ENCODE data around the gene ATRX. TPM values are rescaled to one million over a fixed set of nuclear protein-coding genes. Genes with fewer than 3 reads are reported as not detected.
"Not testable (repeated sequence)": the region's sequence is repeated elsewhere in the genome, so short reads cannot be mapped to it uniquely, and the experiment has no call there.

The ATRX gene
- total RNA-seq, 1 experiment from 2014 or later = 85.8 TPM

- in situ Hi-C loops (cut with HindIII; ENCODE audit: low pct_unique_long_range_greater_than_20kb, low sequenced_read_pairs) (no loop called here), intact Hi-C loops (cut with micrococcal nuclease; ENCODE audit: unreplicated experiment) (no loop called here)
- no peak for ATAC-seq
- no peak overlapping the region for H3K27ac ChIP-seq (ENCODE audit: low read length)
- no peaks in the 10 kb centered on the region for H3K9me3 ChIP-seq (ENCODE audit: control insufficient read depth, insufficient read depth, low read depth, low read length)
- no peaks in the 10 kb centered on the region for H3K4me1 ChIP-seq (ENCODE audit: control insufficient read depth, insufficient read depth, low read length)
- DNase-seq (ENCODE audit: low read depth, low spot score) = no peak
- no peaks in the 10 kb centered on the region; the same call in 1 of the 2 replicates for H3K36me3 ChIP-seq (ENCODE audit: control insufficient read depth, insufficient read depth, low read length)
- POLR2A ChIA-PET = no interaction called here
- TF ChIP-seq SIN3A (IDR thresholded peaks at IDR 0.05; ENCODE audit: borderline replicate concordance, insufficient read depth, low read depth, low read length) (no peak), TCF7L2 (IDR thresholded peaks at IDR 0.05; ENCODE audit: low read depth, low read length) (no peak), CTCF (IDR thresholded peaks at IDR 0.05) (no peak), REST (IDR thresholded peaks at IDR 0.05; ENCODE audit: insufficient read depth in 1 of 2, low read depth in 2 of 2, low read length in 1 of 2) (no peak), POLR2AphosphoS5 (IDR thresholded peaks at IDR 0.05; ENCODE audit: low read depth, low read length) (no peak)
- BruUV-seq (replicated peaks) = no TSS peak
- no peak overlapping the region for H3K4me3 ChIP-seq (ENCODE audit: low read depth in 2 of 2, low read length in 2 of 2)
- H3K27me3 ChIP-seq (ENCODE audit: control insufficient read depth, insufficient read depth, low read length) = no peaks in the 10 kb centered on the region
- CTCF ChIA-PET = no interaction called here
Observed at GRCh38 chrX:77502951-77503525, 283.0 kb downstream of the ATRX start.

GRCh38 chrX:77500164-77500563, 285.9 kb downstream of the ATRX start:
- H3K4me3 ChIP-seq (ENCODE audit: low read depth in 2 of 2, low read length in 2 of 2); H3K9me3 ChIP-seq (ENCODE audit: control insufficient read depth, insufficient read depth, low read depth, low read length); ATAC-seq; H3K36me3 ChIP-seq (ENCODE audit: control insufficient read depth, insufficient read depth, low read length); CTCF ChIA-PET; H3K27ac ChIP-seq (ENCODE audit: low read length); DNase-seq (ENCODE audit: low read depth, low spot score); intact Hi-C loops (cut with micrococcal nuclease; ENCODE audit: unreplicated experiment); POLR2A ChIA-PET; in situ Hi-C loops (cut with HindIII; ENCODE audit: low pct_unique_long_range_greater_than_20kb, low sequenced_read_pairs); H3K27me3 ChIP-seq (ENCODE audit: control insufficient read depth, insufficient read depth, low read length); H3K4me1 ChIP-seq (ENCODE audit: control insufficient read depth, insufficient read depth, low read length); BruUV-seq (replicated peaks): not testable (repeated sequence)

- CTCF ChIA-PET = no interaction called here
- TF ChIP-seq POLR2AphosphoS5 (IDR thresholded peaks at IDR 0.05; ENCODE audit: low read depth, low read length) (no peak), TCF7L2 (IDR thresholded peaks at IDR 0.05; ENCODE audit: low read depth, low read length) (no peak), SIN3A (IDR thresholded peaks at IDR 0.05; ENCODE audit: borderline replicate concordance, insufficient read depth, low read depth, low read length) (no peak), CTCF (IDR thresholded peaks at IDR 0.05) (no peak), REST (IDR thresholded peaks at IDR 0.05; ENCODE audit: insufficient read depth in 1 of 2, low read depth in 2 of 2, low read length in 1 of 2) (no peak)
- Histone ChIP-seq H3K4me1 (ENCODE audit: control insufficient read depth, insufficient read depth, low read length) (no peaks in the 10 kb centered on the region), H3K27ac (ENCODE audit: low read length) (no peak overlapping the region), H3K27me3 (ENCODE audit: control insufficient read depth, insufficient read depth, low read length) (no peaks in the 10 kb centered on the region), H3K36me3 (ENCODE audit: control insufficient read depth, insufficient read depth, low read length) (no peaks in the 10 kb centered on the region), H3K4me3 (ENCODE audit: low read depth in 2 of 2, low read length in 2 of 2) (no peak overlapping the region), H3K9me3 (ENCODE audit: control insufficient read depth, insufficient read depth, low read depth, low read length) (no peaks in the 10 kb centered on the region)
- POLR2A ChIA-PET = no interaction called here
- in situ Hi-C loops (cut with HindIII; ENCODE audit: low pct_unique_long_range_greater_than_20kb, low sequenced_read_pairs) = no loop called here
- intact Hi-C loops (cut with micrococcal nuclease; ENCODE audit: unreplicated experiment) = no loop called here
- no TSS peak for BruUV-seq (replicated peaks)
- ATAC-seq = no peak
- no peak for DNase-seq (ENCODE audit: low read depth, low spot score)
Observed at GRCh38 chrX:77493677-77494553, 292.1 kb downstream of the ATRX start.

Data from Panc1 (cell line).